MG63 (cell line): Measurements from ENCODE around the gene ST6GALNAC5. TPM values are rescaled to one million over a fixed set of nuclear protein-coding genes. Genes with fewer than 3 reads are reported as not detected.
"Not testable (repeated sequence)": the region's sequence is repeated elsewhere in the genome, so short reads cannot be mapped to it uniquely, and the experiment has no call there.

ENCODE experiments used
- DNase-seq: peaks from one replicate; pipeline ENCODE4 v3.0.0-alpha.2; 2020
- H3K27me3 ChIP-seq: fragments of 250-450 bp; sonication (Bioruptor Pico); 2 replicates; pipeline ENCODE4 v1.5.1; 2020; ENCODE audit warnings: mild to moderate bottlenecking, moderate library complexity
- H3K36me3 ChIP-seq: fragments of 250-450 bp; sonication (Bioruptor Pico); 2 replicates; pipeline ENCODE4 v1.5.1; 2020; ENCODE audit warnings: mild to moderate bottlenecking, moderate library complexity
- H3K4me3 ChIP-seq: fragments of 250-450 bp; sonication (Bioruptor Pico); 2 replicates; pipeline ENCODE4 v1.5.1; 2020; ENCODE audit warnings: mild to moderate bottlenecking, moderate library complexity
- H3K9me3 ChIP-seq: fragments of 250-450 bp; sonication (Bioruptor Pico); 2 replicates; pipeline ENCODE4 v1.5.1; 2020; ENCODE audit warnings: mild to moderate bottlenecking, moderate library complexity
- total RNA-seq: library from RNA; depleted of rRNA; stranded (reverse); fragments of >200 nt; shearing (Covaris generic); gene quantifications from 2 replicates; pipeline ENCODE4 v1.2.3, GENCODE V29; 2014; ENCODE audit warnings: low replicate concordance; rRNA removed

Gene ST6GALNAC5
- total RNA-seq = 0.46 TPM in 1 of 2 replicates, not detected in the other

DNA sequence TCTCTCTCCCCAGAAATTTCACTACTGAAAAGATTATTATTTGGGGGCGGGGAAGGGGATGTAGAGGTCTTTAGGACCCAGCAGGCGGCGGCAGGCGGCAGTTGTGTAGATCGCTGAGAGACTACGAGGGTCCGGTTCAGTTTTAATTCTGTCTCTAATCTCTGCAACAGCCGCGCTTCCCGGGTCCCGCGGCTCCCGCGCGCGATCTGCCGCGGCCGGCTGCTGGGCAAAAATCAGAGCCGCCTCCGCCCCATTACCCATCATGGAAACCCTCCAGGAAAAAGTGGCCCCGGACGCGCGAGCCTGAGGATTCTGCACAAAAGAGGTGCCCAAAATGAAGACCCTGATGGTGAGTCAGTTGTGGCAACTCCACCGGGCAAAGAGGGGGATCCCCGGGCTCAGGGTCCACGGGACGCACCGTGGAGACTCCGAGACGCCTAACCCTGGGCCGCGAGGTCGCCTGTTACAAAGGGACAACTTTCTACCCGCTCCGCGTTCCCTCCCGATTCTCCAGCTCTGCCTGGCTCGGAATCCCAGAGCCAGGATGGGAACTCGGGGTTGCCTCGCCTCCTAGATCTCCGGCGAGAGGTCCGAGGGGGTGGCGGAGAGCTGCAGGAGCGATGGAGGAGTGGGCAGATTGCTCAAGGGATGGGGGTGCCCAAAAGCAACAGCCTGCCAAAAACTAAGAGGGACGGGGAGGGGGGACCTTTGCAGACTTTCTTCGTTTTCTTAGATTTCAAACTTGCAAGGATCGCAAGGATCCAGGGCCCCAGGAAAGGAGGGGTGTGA, at the start of gene ST6GALNAC5:
ST6GALNAC5 (plus strand) TSS at position 139 of the 789 bp plus-strand sequence.
- Histone ChIP-seq H3K36me3 (no peaks in the 10 kb centered on the region), H3K27me3 (peaks cover 31% of the 10 kb centered on the region), H3K9me3 (no peaks in the 10 kb centered on the region), H3K4me3 (peak within 1 kb of the TSS; percentile 43)
- DNase-seq = peak; percentile 17

GRCh38 chr1:76820028-76820427, 47.3 kb upstream of the ST6GALNAC5 start:
- no peaks in the 10 kb centered on the region for H3K36me3 ChIP-seq
- H3K27me3 ChIP-seq = peaks cover 11% of the 10 kb centered on the region
- no peak for DNase-seq
- H3K9me3 ChIP-seq = no peaks in the 10 kb centered on the region
- H3K4me3 ChIP-seq = no peak overlapping the region

GRCh38 chr1:76822961-76823360, 44.3 kb upstream of the ST6GALNAC5 start:
- DNase-seq, H3K9me3 ChIP-seq, H3K4me3 ChIP-seq, H3K36me3 ChIP-seq: not testable (repeated sequence)
- peaks cover 11% of the 10 kb centered on the region for H3K27me3 ChIP-seq

GRCh38 chr1:76824106-76824505, 43.2 kb upstream of the ST6GALNAC5 start:
- Histone ChIP-seq H3K27me3 (peaks cover 11% of the 10 kb centered on the region), H3K36me3 (no peaks in the 10 kb centered on the region), H3K9me3 (no peaks in the 10 kb centered on the region), H3K4me3 (no peak overlapping the region)
- no peak for DNase-seq

- H3K36me3 ChIP-seq = no peaks in the 10 kb centered on the region
- H3K4me3 ChIP-seq = no peak overlapping the region
- H3K9me3 ChIP-seq = no peaks in the 10 kb centered on the region
- DNase-seq = peak; percentile 46
- H3K27me3 ChIP-seq = peaks cover 10% of the 10 kb centered on the region
These were observed 41.0 kb upstream of the ST6GALNAC5 start for GRCh38 chr1:76826072-76826845.

DNA sequence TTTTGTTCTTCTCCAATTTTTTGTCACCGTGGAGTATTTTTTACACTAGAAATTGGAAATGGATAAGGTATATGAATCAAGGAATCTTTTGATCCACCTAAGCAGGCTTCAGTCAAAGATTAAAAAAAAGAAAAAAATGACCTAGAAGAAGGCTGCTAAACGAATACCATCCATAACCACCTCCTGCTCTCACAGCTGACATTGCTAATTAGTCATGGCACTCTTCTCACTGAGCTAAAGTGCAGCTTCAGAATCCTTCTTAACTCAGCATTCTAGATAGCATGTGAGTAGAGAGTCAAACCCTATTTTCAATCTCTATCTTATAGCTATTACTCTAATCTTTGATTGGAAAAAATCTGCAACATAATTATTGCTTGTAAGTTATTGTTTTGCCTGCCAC, 40.2 kb upstream of the ST6GALNAC5 start:
- H3K27me3 ChIP-seq = peaks cover 2% of the 10 kb centered on the region; the same call in 1 of the 2 replicates
- no peaks in the 10 kb centered on the region for H3K9me3 ChIP-seq
- no peaks in the 10 kb centered on the region for H3K36me3 ChIP-seq
- DNase-seq = no peak
- no peak overlapping the region for H3K4me3 ChIP-seq

- DNase-seq = no peak
- peak overlapping the region; percentile 23 for H3K4me3 ChIP-seq
- H3K9me3 ChIP-seq = no peaks in the 10 kb centered on the region
- H3K36me3 ChIP-seq = no peaks in the 10 kb centered on the region
- H3K27me3 ChIP-seq = no peaks in the 10 kb centered on the region
These were observed 36.9 kb upstream of the ST6GALNAC5 start for GRCh38 chr1:76830373-76830772.

GRCh38 chr1:76832521-76832920, 34.8 kb upstream of the ST6GALNAC5 start:
- no peak overlapping the region for H3K4me3 ChIP-seq
- H3K27me3 ChIP-seq = no peaks in the 10 kb centered on the region
- no peaks in the 10 kb centered on the region for H3K9me3 ChIP-seq
- H3K36me3 ChIP-seq = no peaks in the 10 kb centered on the region
- no peak for DNase-seq

- DNase-seq = no peak
- H3K9me3 ChIP-seq = no peaks in the 10 kb centered on the region
- H3K36me3 ChIP-seq = no peaks in the 10 kb centered on the region
- H3K27me3 ChIP-seq = no peaks in the 10 kb centered on the region
- H3K4me3 ChIP-seq = no peak overlapping the region
These were observed 34.1 kb upstream of the ST6GALNAC5 start for GRCh38 chr1:76833151-76833550.

DNA sequence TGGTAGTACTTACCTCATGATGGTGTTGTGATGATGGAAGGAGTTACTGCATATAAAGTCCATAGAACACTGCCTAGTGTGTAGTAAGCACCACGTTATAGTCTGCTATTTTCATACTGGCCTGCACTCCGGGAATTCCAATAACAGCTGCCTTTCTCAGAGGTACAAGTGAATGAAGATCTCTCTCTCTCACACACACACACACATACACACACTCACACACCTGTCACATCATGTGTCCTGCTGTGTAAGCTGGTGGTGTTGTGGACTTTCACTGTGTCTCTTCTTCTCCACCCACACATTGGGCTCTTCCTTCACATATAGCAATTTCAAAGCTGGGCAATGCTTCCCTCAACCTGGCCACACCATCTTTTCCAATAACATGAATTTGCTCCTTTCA, 33.4 kb upstream of the ST6GALNAC5 start:
- no peaks in the 10 kb centered on the region for H3K36me3 ChIP-seq
- H3K27me3 ChIP-seq = no peaks in the 10 kb centered on the region
- no peaks in the 10 kb centered on the region for H3K9me3 ChIP-seq
- no peak overlapping the region for H3K4me3 ChIP-seq
- no peak for DNase-seq

DNA sequence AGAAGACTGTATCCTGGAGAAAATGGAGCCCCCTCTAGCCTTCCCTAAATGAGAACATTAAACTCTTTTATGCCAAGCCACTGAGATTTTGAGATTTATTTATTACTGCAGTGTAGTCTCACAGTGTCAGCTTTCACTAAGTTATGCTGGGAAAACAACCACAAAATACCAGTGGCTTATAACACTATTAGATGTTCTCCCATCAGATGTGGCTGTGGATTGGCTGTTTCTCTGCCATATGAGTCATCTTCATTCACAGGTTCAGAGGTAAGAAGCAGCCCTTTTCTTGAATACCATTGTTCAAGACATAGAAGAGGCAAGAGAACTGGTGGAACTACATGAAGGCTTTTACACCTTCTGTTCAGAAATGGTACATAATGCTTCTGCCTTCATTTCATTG, 32.1 kb upstream of the ST6GALNAC5 start:
- no peaks in the 10 kb centered on the region for H3K9me3 ChIP-seq
- H3K27me3 ChIP-seq = no peaks in the 10 kb centered on the region
- H3K36me3 ChIP-seq = no peaks in the 10 kb centered on the region
- DNase-seq = no peak
- H3K4me3 ChIP-seq = no peak overlapping the region

DNA sequence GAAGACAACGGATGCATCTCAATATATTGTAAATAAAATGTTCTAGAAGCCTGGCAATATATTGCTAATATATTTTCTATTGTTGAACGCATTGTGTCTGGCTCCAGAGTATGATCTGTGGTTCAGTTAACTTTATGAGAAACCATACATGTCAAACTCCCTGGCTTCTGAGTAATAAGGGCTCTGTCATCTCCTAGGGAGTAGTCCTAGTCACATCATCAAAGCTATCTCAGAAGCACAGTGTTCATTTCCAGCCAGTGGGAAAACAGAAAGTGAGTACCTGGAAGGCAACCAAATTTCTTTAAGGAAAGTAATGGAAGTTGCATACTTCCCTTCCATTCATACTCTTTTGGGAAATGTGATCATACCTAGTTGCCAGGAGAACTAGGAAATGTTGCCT, 27.0 kb upstream of the ST6GALNAC5 start:
- Histone ChIP-seq H3K4me3 (no peak overlapping the region), H3K27me3 (no peaks in the 10 kb centered on the region), H3K9me3 (no peaks in the 10 kb centered on the region), H3K36me3 (no peaks in the 10 kb centered on the region)
- DNase-seq = no peak

DNA sequence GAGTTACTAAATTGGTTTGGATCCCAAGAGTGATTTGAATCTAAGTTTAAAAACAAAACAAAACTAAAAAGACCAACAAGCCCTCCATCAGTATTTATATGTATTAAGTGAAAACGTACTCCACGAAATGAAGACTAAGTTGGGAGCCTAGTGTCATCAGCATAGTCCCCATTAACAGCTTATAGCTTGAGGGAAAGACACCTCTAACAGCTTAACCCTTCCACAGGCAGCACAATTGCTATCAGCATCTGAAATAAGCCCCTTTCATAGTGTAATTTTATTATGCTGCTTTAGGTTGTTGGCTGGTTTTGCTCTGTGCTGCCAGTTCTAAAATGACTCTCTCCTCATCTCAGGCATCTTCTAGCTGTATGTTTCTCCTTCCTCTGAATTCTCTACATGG, 25.8 kb upstream of the ST6GALNAC5 start:
- H3K4me3 ChIP-seq = no peak overlapping the region
- DNase-seq = no peak
- no peaks in the 10 kb centered on the region for H3K27me3 ChIP-seq
- H3K9me3 ChIP-seq = no peaks in the 10 kb centered on the region
- no peaks in the 10 kb centered on the region for H3K36me3 ChIP-seq

DNA sequence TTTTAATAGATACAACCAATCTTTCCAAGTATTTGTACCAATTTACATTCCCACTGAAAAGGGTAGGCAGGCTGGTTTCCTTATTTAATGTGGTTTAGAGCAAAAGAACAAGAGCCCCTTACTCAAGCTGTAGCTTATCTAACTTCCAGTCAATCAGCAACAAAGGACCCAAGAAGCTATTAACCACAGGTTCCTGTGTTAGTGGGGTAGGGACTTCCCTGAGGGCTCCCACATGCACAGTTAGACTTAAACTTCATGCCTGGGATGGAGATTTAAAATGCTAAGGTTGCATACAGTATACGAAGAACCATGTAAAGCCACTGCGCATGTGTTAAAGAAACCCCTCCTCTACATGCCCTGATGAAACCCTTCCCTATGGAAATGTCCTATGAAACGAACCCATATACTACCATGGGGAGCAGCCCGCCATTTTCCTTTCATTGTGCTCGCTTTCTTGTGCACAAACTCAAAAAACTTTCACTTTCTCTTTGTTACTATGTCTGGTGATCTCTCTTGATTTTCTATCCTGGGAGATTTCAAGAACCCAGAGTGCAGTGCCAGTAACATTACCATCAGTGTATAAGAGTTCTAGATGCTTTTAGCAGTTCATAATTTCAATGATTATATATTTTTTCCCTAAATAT, 23.3 kb upstream of the ST6GALNAC5 start:
- no peaks in the 10 kb centered on the region for H3K36me3 ChIP-seq
- H3K9me3 ChIP-seq = peaks cover 9% of the 10 kb centered on the region; the same call in 1 of the 2 replicates
- no peak for DNase-seq

DNA sequence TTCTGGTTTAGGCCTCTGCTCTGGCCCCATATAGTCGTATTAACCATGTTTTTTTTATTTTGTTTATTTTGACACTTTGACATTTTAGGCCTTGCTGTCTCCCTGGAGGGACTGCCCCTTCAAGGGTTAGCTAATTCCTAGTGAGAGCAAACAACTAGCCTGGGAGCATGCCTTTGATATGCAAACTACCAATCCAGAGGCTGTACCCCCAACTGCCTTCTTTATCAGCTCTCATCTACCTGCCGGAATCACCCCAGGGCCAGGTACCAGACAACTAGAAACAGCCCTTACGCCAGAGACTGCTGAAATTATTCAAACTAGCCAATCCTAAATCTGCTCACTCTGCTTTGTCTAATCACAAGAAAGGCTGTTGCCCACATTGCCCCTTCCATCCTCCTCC, 13.0 kb upstream of the ST6GALNAC5 start:
- H3K4me3 ChIP-seq = no peak overlapping the region
- H3K9me3 ChIP-seq = no peaks in the 10 kb centered on the region
- no peaks in the 10 kb centered on the region for H3K36me3 ChIP-seq
- no peaks in the 10 kb centered on the region for H3K27me3 ChIP-seq
- no peak for DNase-seq

More for the DNA sequence above, 23.3 kb upstream of the ST6GALNAC5 start:
- no peak overlapping the region for H3K4me3 ChIP-seq
- H3K27me3 ChIP-seq = no peaks in the 10 kb centered on the region

- DNase-seq = no peak
- Histone ChIP-seq H3K9me3 (no peaks in the 10 kb centered on the region), H3K36me3 (no peaks in the 10 kb centered on the region), H3K27me3 (no peaks in the 10 kb centered on the region), H3K4me3 (no peak overlapping the region)
These were observed 11.2 kb upstream of the ST6GALNAC5 start for GRCh38 chr1:76856104-76856503.

DNA sequence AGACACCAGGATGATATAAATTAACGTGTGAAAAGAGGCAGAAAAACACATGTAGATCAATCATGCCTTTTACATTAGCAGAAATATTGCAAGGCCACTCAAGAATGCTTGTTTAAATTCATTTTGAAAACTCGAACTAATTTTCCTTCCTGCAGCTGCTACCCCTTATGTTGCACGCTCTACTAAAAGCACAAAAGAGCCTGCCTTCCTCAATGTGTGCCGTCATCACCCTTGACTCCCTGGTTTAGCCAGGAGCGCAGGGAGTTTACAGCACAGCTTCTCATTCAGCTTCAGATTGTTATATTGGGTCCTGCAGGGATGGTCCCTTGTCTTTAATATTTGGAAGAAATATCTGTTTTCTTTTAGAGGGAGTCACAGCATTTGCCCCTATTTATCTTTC, 10.1 kb upstream of the ST6GALNAC5 start:
- H3K36me3 ChIP-seq = no peaks in the 10 kb centered on the region
- H3K27me3 ChIP-seq = no peaks in the 10 kb centered on the region
- H3K4me3 ChIP-seq = no peak overlapping the region
- no peaks in the 10 kb centered on the region for H3K9me3 ChIP-seq
- no peak for DNase-seq
